GM18505 (cell line): Measurements from ENCODE around the gene STARD3.

Experiments
- ATAC-seq: cut with Tn5 transposase; IDR thresholded peaks from one replicate; pipeline ENCODE4 v1.9.1; 2021; ENCODE audit not compliant: unreplicated experiment
- POLR2A ChIP-seq: IDR thresholded peaks from 4 replicates; pipeline ENCODE4 v1.6.1; 2011; ENCODE audit warnings: borderline replicate concordance; ENCODE audit not compliant: insufficient read depth, insufficient read length; ENCODE audit errors: extremely low read depth

STARD3 gene

GRCh38 chr17:39667945-39668924, 31.3 kb downstream of the STARD3 start, which contains the start of gene PNMT:
TSS of gene PNMT (plus strand) at chr17:39668453. CDS start at chr17:39668476, 23 bp downstream.
- TF ChIP-seq POLR2A, result no peak
- ATAC-seq, result no peak

- no peak for ATAC-seq
- no peak for TF ChIP-seq POLR2A
Measured at GRCh38 chr17:39669897-39670735, 33.2 kb downstream of the STARD3 start.

- no peak for TF ChIP-seq POLR2A
- no peak for ATAC-seq
Measured at GRCh38 chr17:39670746-39671145, 33.8 kb downstream of the STARD3 start.

GRCh38 chr17:39671651-39672521, 34.9 kb downstream of the STARD3 start:
- no peak for ATAC-seq
- no peak for TF ChIP-seq POLR2A

GRCh38 chr17:39672522-39673334, 35.8 kb downstream of the STARD3 start:
- TF ChIP-seq POLR2A, result no peak
- no peak for ATAC-seq

- no peak for TF ChIP-seq POLR2A
- ATAC-seq, result no peak
Measured at GRCh38 chr17:39673335-39674081, 36.6 kb downstream of the STARD3 start.

- TF ChIP-seq POLR2A, result no peak
- ATAC-seq, result no peak
Measured at GRCh38 chr17:39674179-39674578, 37.2 kb downstream of the STARD3 start.

GRCh38 chr17:39674702-39675389, 37.9 kb downstream of the STARD3 start:
- no peak for ATAC-seq

GRCh38 chr17:39675390-39676082, 38.6 kb downstream of the STARD3 start:
- no peak for TF ChIP-seq POLR2A
- no peak for ATAC-seq

More at GRCh38 chr17:39674702-39675389, 37.9 kb downstream of the STARD3 start:
- no peak for TF ChIP-seq POLR2A

GRCh38 chr17:39676198-39676819, 39.4 kb downstream of the STARD3 start:
- TF ChIP-seq POLR2A, result no peak
- no peak for ATAC-seq
